SK-N-SH treated with all-trans-retinoic acid at 6 μM for 48 hours (cell line): ENCODE data around the gene CYP2R1.

Source experiments
- ATAC-seq: fragments of 200-7000 bp; cut with Tn5 transposase; 3 replicates; pipeline ENCODE4 v1.9.1; 2020; ENCODE audit warnings: mild to moderate bottlenecking, moderate library complexity
- ARNTL ChIP-seq: fragments of 450-650 bp; formaldehyde crosslinking; IDR thresholded peaks from 2 replicates; pipeline ENCODE4 v1.5.0; 2020; ENCODE audit warnings: low read depth, mild to moderate bottlenecking, moderate library complexity, borderline replicate concordance
- BACH2 ChIP-seq: fragments of 250-450 bp; sonication (Bioruptor Pico); IDR thresholded peaks from 2 replicates; pipeline ENCODE4 v1.9.0; 2021; ENCODE audit warnings: mild to moderate bottlenecking, borderline replicate concordance
- CSDC2 ChIP-seq: fragments of 250-450 bp; sonication (Bioruptor Pico); IDR thresholded peaks from 2 replicates; pipeline ENCODE4 v1.5.0; 2020; ENCODE audit warnings: mild to moderate bottlenecking, moderate library complexity
- CSRNP3 ChIP-seq: fragments of 250-450 bp; sonication (Bioruptor Pico); IDR thresholded peaks from 2 replicates; pipeline ENCODE4 v1.5.1; 2021; ENCODE audit warnings: mild to moderate bottlenecking, moderate library complexity
- ESRRG ChIP-seq: fragments of 250-450 bp; sonication (Bioruptor Pico); IDR thresholded peaks from 2 replicates; pipeline ENCODE4 v1.6.1; 2021; ENCODE audit warnings: mild to moderate bottlenecking
- GLIS3 ChIP-seq: fragments of 250-450 bp; sonication (Bioruptor Pico); IDR thresholded peaks from 2 replicates; pipeline ENCODE4 v1.5.0; 2020; ENCODE audit warnings: mild to moderate bottlenecking, moderate library complexity
- ISL1 ChIP-seq: fragments of 250-450 bp; sonication (Bioruptor Pico); IDR thresholded peaks from 2 replicates; pipeline ENCODE4 v2.1.2; 2022; ENCODE audit warnings: mild to moderate bottlenecking, moderate library complexity
- OSR1 ChIP-seq: fragments of 250-450 bp; sonication (Bioruptor Pico); IDR thresholded peaks from 2 replicates; pipeline ENCODE4 v1.8.0; 2022; ENCODE audit warnings: moderate library complexity, mild to moderate bottlenecking, inconsistent platforms
- PATZ1 ChIP-seq: fragments of 250-450 bp; sonication (Bioruptor Pico); IDR thresholded peaks from 2 replicates; pipeline ENCODE4 v1.8.0; 2020; ENCODE audit warnings: mild to moderate bottlenecking, moderate library complexity, borderline replicate concordance
- POU6F1 ChIP-seq: fragments of 250-450 bp; sonication (Bioruptor Pico); IDR thresholded peaks from 2 replicates; pipeline ENCODE4 v1.8.0; 2021; ENCODE audit warnings: low read depth, mild to moderate bottlenecking, moderate library complexity, borderline replicate concordance
- PPARA ChIP-seq: fragments of 250-450 bp; sonication (Bioruptor Pico); IDR thresholded peaks from 2 replicates; pipeline ENCODE4 v1.5.0; 2020; ENCODE audit warnings: mild to moderate bottlenecking, borderline replicate concordance
- RARB ChIP-seq: fragments of 250-450 bp; sonication (Bioruptor Pico); IDR thresholded peaks from 2 replicates; pipeline ENCODE4 v1.8.0; 2021; ENCODE audit warnings: mild to moderate bottlenecking, moderate library complexity
- TCF4 ChIP-seq: fragments of 250-450 bp; sonication (Bioruptor Pico); IDR thresholded peaks from 2 replicates; pipeline ENCODE4 v1.8.0; 2021; ENCODE audit warnings: mild to moderate bottlenecking, moderate library complexity, borderline replicate concordance
- TOX ChIP-seq: fragments of 250-450 bp; sonication (Bioruptor Pico); IDR thresholded peaks from 2 replicates; pipeline ENCODE4 v1.8.0; 2021; ENCODE audit warnings: mild to moderate bottlenecking, moderate library complexity, borderline replicate concordance
- TSHZ2 ChIP-seq: fragments of 250-450 bp; sonication (Bioruptor Pico); IDR thresholded peaks from 2 replicates; pipeline ENCODE4 v1.5.0; 2020; ENCODE audit warnings: mild to moderate bottlenecking, moderate library complexity
- ZC3H10 ChIP-seq: fragments of 250-450 bp; sonication (Bioruptor Pico); IDR thresholded peaks from 2 replicates; pipeline ENCODE4 v1.5.1; 2021; ENCODE audit warnings: mild to moderate bottlenecking, moderate library complexity
- ZFP3 ChIP-seq: fragments of 250-450 bp; sonication (Bioruptor Pico); IDR thresholded peaks from 2 replicates; pipeline ENCODE4 v1.5.0; 2020; ENCODE audit warnings: mild to moderate bottlenecking, moderate library complexity
- ZNF70 ChIP-seq: fragments of 450-650 bp; formaldehyde crosslinking; IDR thresholded peaks from 2 replicates; pipeline ENCODE4 v1.5.0; 2020; ENCODE audit warnings: mild to moderate bottlenecking, moderate library complexity

Gene CYP2R1

GRCh38 chr11:14854057-14854456 lies 38.0 kb downstream of the CYP2R1 start:
- no peak for ATAC-seq
- TF ChIP-seq ARNTL = no peak
- no peak for TF ChIP-seq GLIS3 (CRISPR knock-in tag)
- TF ChIP-seq ZNF70 (CRISPR knock-in tag) = no peak
- TF ChIP-seq POU6F1 (CRISPR knock-in tag) = no peak
- TF ChIP-seq CSDC2 (CRISPR knock-in tag) = no peak
- TF ChIP-seq PPARA (CRISPR knock-in tag) = no peak

GRCh38 chr11:14852571-14853177 lies 39.4 kb downstream of the CYP2R1 start:
- no peak for ATAC-seq
- no peak for TF ChIP-seq PPARA (CRISPR knock-in tag)
- TF ChIP-seq ZNF70 (CRISPR knock-in tag) = no peak
- no peak for TF ChIP-seq ISL1 (CRISPR knock-in tag)
- no peak for TF ChIP-seq ARNTL
- TF ChIP-seq ZC3H10 (CRISPR knock-in tag) = no peak
- TF ChIP-seq RARB = no peak
- no peak for TF ChIP-seq TOX (CRISPR knock-in tag)
- TF ChIP-seq OSR1 (CRISPR knock-in tag) = no peak
- TF ChIP-seq ZFP3 = no peak

GRCh38 chr11:14842002-14842401 lies 50.0 kb downstream of the CYP2R1 start:
- TF ChIP-seq POU6F1 (CRISPR knock-in tag) = no peak
- no peak for TF ChIP-seq BACH2 (CRISPR knock-in tag)
- no peak for TF ChIP-seq ARNTL
- no peak for TF ChIP-seq ZNF70 (CRISPR knock-in tag)
- TF ChIP-seq, all 23 proteins: peak for 0
- ATAC-seq = no peak

- ATAC-seq = no peak
- no peak for TF ChIP-seq ESRRG (CRISPR knock-in tag)
- no peak for TF ChIP-seq ZNF70 (CRISPR knock-in tag)
- TF ChIP-seq ZFP3 = no peak
- no peak for TF ChIP-seq BACH2 (CRISPR knock-in tag)
- TF ChIP-seq TCF4 = no peak
- no peak for TF ChIP-seq PATZ1 (CRISPR knock-in tag)
- TF ChIP-seq PPARA (CRISPR knock-in tag) = no peak
- TF ChIP-seq ARNTL = no peak
- TF ChIP-seq RARB = no peak
- TF ChIP-seq TSHZ2 (CRISPR knock-in tag) = no peak
- TF ChIP-seq TOX (CRISPR knock-in tag) = no peak
- TF ChIP-seq CSRNP3 (CRISPR knock-in tag) = no peak
These were observed 56.2 kb downstream of the CYP2R1 start for GRCh38 chr11:14835496-14836492.
